HepG2 (cell line): ENCODE results near the gene GTF2A1. TPM values are rescaled to one million over a fixed set of nuclear protein-coding genes. Genes with fewer than 3 reads are reported as not detected.

ENCODE experiments used
- CENPBD1 ChIP-seq: sonication (generic); formaldehyde crosslinking; IDR thresholded peaks from 2 replicates; pipeline ENCODE4 v1.8.0; 2022; ENCODE audit warnings: missing genetic modification reagents, low read depth, mild to moderate bottlenecking, borderline replicate concordance
- FOXO1 ChIP-seq: sonication (generic); formaldehyde crosslinking; IDR thresholded peaks from 2 replicates; pipeline ENCODE4 v1.4.0; 2020; ENCODE audit warnings: missing genetic modification reagents
- MEF2D ChIP-seq: sonication (generic); formaldehyde crosslinking; IDR thresholded peaks from 2 replicates; pipeline ENCODE4 v1.5.1; 2020; ENCODE audit warnings: mild to moderate bottlenecking, missing genetic modification reagents
- NR1H2 ChIP-seq: sonication (generic); formaldehyde crosslinking; IDR thresholded peaks from 2 replicates; pipeline ENCODE4 v1.8.1; 2022; ENCODE audit warnings: low read depth, missing genetic modification reagents, borderline replicate concordance
- RERE ChIP-seq: IDR thresholded peaks from 2 replicates; pipeline ENCODE4 v1.6.1; 2016; ENCODE audit warnings: low read depth, missing genetic modification reagents, missing compliant biosample characterization
- ZKSCAN8 ChIP-seq: IDR thresholded peaks from 2 replicates; pipeline ENCODE4 v1.6.1; 2016; ENCODE audit warnings: borderline replicate concordance, missing genetic modification reagents, missing compliant biosample characterization
- ZNF644 ChIP-seq: IDR thresholded peaks from 2 replicates; pipeline ENCODE4 v1.6.1; 2016; ENCODE audit warnings: low read depth
- ZNF746 ChIP-seq: sonication (generic); formaldehyde crosslinking; IDR thresholded peaks from 2 replicates; pipeline ENCODE4 v1.8.0; 2022; ENCODE audit warnings: mild to moderate bottlenecking, missing genetic modification reagents
- ZNF775 ChIP-seq: sonication (generic); formaldehyde crosslinking; IDR thresholded peaks from 2 replicates; pipeline ENCODE4 v1.4.0; 2020; ENCODE audit warnings: missing genetic modification reagents, mild to moderate bottlenecking, moderate library complexity, borderline replicate concordance
- polyA plus RNA-seq, 8 experiments: library from polyadenylated mRNA; depleted of rRNA in 3 of 8; stranded (reverse) in 7 of 8; unstranded in 1 of 8; fragments of >200 nt; fragmentation: Illumina TruSeq in 4 of 8; extraction: Trizol in 4 of 8; gene quantifications; 2 replicates each; pipeline versions ENCODE4 v1.2.1 to v1.2.3, GENCODE V29; 2011 to 2016; ENCODE audit warnings: low read depth in 4 of 8, missing spikeins in 1 of 8, mixed read lengths in 1 of 8; ENCODE audit not compliant: insufficient read depth in 1 of 8
- total RNA-seq, 5 experiments: library from RNA; depleted of rRNA; stranded (reverse); fragments of >200 nt; fragmentation: Illumina TruSeq; extraction: Trizol; gene quantifications; 2 replicates each; pipeline ENCODE4 v1.2.3, GENCODE V29; 2016; ENCODE audit warnings: low read depth in 1 of 5

The GTF2A1 gene
- total and polyA plus RNA-seq, 2 of the 13 experiments (the other 11 are each of a cell fraction or from before 2014, with no cell fraction given), result 14.9 to 17.5 TPM

DNA sequence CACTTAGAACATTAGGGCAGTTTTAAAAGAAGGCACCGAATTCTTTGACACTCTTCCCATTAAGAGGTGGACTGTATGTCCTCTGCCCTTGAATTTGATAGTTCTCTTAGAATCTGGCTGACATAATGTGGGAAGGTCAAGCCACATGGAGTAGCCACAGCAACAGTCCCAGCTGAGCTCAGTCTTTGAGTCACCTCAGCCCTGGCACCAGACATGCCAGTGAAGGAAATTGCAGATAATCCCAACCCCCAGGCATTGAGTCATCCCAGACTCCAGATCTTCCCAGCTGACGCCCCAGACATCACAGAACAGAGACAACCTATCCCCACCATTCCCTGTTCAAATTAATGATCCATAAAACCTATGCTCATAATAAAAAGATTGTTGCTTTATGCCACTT, 83.4 kb downstream of the GTF2A1 start (continued):
- TF ChIP-seq RERE (no peak), NR1H2 (CRISPR knock-in tag) (no peak), ZNF746 (CRISPR knock-in tag) (no peak), MEF2D (CRISPR knock-in tag) (no peak), ZNF644 (CRISPR knock-in tag) (no peak), ZNF775 (CRISPR knock-in tag) (no peak), FOXO1 (CRISPR knock-in tag) (no peak), ZKSCAN8 (no peak), CENPBD1 (CRISPR knock-in tag) (no peak)
